ENCODE data around the gene TSPEAR. TPM values are rescaled to one million over a fixed set of nuclear protein-coding genes. Genes with fewer than 3 reads are reported as not detected.
"Not testable (repeated sequence)": the region's sequence is repeated elsewhere in the genome, so short reads cannot be mapped to it uniquely, and the experiment has no call there.

Gene TSPEAR
- total RNA-seq, 1 experiment from 2014 or later: not detected

GRCh38 chr21:44692798-44693512, 18.4 kb downstream of the TSPEAR start:
- no peak for TF ChIP-seq CTCF (IDR thresholded peaks at IDR 0.05; ENCODE audit: unreplicated experiment)
- H3K36me3 Mint-ChIP-seq (ENCODE audit: insufficient read depth, unreplicated experiment): no peaks in the 10 kb centered on the region
- peaks cover 9% of the 10 kb centered on the region for H3K4me1 Mint-ChIP-seq (ENCODE audit: low read depth, unreplicated experiment)
- peaks cover 85% of the 10 kb centered on the region for H3K27me3 Mint-ChIP-seq (ENCODE audit: unreplicated experiment)
- BruUV-seq (replicated peaks): no TSS peak
- H3K9me3 Mint-ChIP-seq (ENCODE audit: low read depth, unreplicated experiment): peaks cover 2% of the 10 kb centered on the region
- no peak overlapping the region for H3K27ac Mint-ChIP-seq (ENCODE audit: unreplicated experiment)
- intact Hi-C loops (cut with micrococcal nuclease; ENCODE audit: unreplicated experiment): no loop called here
- CTCF ChIA-PET: no interaction called here
- H3K4me3 Mint-ChIP-seq (ENCODE audit: low read depth, unreplicated experiment): no peak overlapping the region
- no peak for DNase-seq

DNA sequence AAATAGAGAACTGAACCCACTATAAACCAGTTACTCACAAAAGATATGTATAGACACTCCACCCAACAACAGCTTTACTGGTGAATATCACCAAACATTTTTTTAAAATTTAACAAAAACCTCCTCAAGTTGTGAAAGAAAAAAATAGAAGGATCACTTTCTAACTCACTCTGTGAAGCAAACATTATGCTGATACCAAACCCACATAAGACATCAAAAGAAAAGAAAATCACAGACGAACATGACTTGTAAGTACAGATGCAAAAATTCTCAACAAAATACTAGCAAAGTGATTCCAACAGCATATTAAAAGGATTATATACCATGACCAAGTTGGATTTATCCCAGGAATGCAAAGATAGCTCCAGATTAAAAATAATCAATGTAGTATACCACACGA, 19.7 kb downstream of the TSPEAR start:
- peaks cover 2% of the 10 kb centered on the region for H3K9me3 Mint-ChIP-seq (ENCODE audit: low read depth, unreplicated experiment)
- no TSS peak for BruUV-seq (replicated peaks)
- intact Hi-C loops (cut with micrococcal nuclease; ENCODE audit: unreplicated experiment): no loop called here
- TF ChIP-seq CTCF (IDR thresholded peaks at IDR 0.05; ENCODE audit: unreplicated experiment): no peak
- no peak overlapping the region for H3K4me3 Mint-ChIP-seq (ENCODE audit: low read depth, unreplicated experiment)
- DNase-seq: no peak
- H3K4me1 Mint-ChIP-seq (ENCODE audit: low read depth, unreplicated experiment): no peaks in the 10 kb centered on the region
- peaks cover 85% of the 10 kb centered on the region for H3K27me3 Mint-ChIP-seq (ENCODE audit: unreplicated experiment)
- CTCF ChIA-PET: no interaction called here
- H3K36me3 Mint-ChIP-seq (ENCODE audit: insufficient read depth, unreplicated experiment): no peaks in the 10 kb centered on the region
- H3K27ac Mint-ChIP-seq (ENCODE audit: unreplicated experiment): no peak overlapping the region

- H3K4me1 Mint-ChIP-seq (ENCODE audit: low read depth, unreplicated experiment); H3K4me3 Mint-ChIP-seq (ENCODE audit: low read depth, unreplicated experiment); H3K27ac Mint-ChIP-seq (ENCODE audit: unreplicated experiment); intact Hi-C loops (cut with micrococcal nuclease; ENCODE audit: unreplicated experiment); CTCF ChIA-PET; DNase-seq; H3K9me3 Mint-ChIP-seq (ENCODE audit: low read depth, unreplicated experiment); BruUV-seq (replicated peaks); H3K36me3 Mint-ChIP-seq (ENCODE audit: insufficient read depth, unreplicated experiment): not testable (repeated sequence)
- peaks cover 85% of the 10 kb centered on the region for H3K27me3 Mint-ChIP-seq (ENCODE audit: unreplicated experiment)
Observed at GRCh38 chr21:44689740-44690139, 21.6 kb downstream of the TSPEAR start.

DNA sequence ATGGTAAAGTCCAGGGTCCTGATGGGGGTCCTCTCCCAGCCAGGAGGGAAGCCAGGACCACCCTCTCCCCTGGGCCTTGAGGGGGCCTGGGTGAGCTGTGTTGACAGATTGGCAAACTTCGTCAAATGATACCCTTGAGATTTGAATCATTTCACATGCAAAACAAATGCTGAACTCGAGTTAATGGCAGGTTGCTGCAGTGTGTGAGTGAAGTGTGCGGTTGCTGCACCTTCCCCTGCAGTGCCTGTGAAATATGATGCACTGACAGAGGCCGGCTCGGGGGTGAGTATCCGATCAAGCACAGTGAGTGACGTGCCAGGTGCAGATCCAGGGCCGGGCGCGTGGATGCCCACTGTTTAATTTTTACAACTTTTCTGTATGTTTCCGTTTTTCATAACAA, 23.7 kb downstream of the TSPEAR start:
- CTCF ChIA-PET: no interaction called here
- H3K4me1 Mint-ChIP-seq (ENCODE audit: low read depth, unreplicated experiment): no peaks in the 10 kb centered on the region
- BruUV-seq (replicated peaks): no TSS peak
- no peak for DNase-seq
- H3K9me3 Mint-ChIP-seq (ENCODE audit: low read depth, unreplicated experiment): no peaks in the 10 kb centered on the region
- no peak overlapping the region for H3K27ac Mint-ChIP-seq (ENCODE audit: unreplicated experiment)
- no peak overlapping the region for H3K4me3 Mint-ChIP-seq (ENCODE audit: low read depth, unreplicated experiment)
- intact Hi-C loops (cut with micrococcal nuclease; ENCODE audit: unreplicated experiment): no loop called here
- no peak for TF ChIP-seq CTCF (IDR thresholded peaks at IDR 0.05; ENCODE audit: unreplicated experiment)
- no peaks in the 10 kb centered on the region for H3K36me3 Mint-ChIP-seq (ENCODE audit: insufficient read depth, unreplicated experiment)
- H3K27me3 Mint-ChIP-seq (ENCODE audit: unreplicated experiment): peaks cover 93% of the 10 kb centered on the region

DNA sequence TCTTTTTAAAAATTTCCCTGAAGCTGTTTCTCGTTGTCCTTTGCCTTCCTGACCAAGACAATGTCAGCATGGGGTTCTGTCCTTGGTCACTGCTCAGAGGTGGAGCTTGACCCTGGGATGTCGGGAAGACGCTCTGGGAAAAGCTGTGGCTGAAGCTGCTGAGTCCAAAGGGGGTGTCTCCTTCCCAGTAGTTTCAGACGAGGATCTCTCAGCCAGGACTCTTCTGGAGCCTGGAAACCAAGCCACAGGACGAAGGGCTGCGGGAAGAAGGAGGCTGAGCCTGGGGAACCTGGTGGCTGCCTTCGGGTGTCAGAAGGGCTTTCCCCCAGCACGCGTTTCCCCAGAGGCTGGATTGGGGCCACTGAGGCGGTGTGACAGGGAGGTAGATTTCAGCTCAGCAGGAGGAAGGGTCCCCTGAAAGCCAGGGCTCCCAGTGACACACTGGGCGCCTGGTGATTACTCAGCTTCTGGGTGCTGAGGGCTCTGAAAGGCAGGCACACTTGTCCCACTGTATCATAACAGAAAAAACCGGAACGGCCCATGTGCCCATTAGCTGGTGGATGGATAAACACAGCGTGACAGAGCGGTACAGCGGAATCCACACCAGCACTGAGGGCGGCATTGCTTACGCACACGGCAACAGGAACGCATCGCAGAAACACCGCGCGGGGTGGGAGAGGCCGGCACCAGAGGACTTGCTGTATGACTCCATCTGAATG, 24.4 kb downstream of the TSPEAR start:
- Mint-ChIP-seq H3K27ac (ENCODE audit: unreplicated experiment) (no peak overlapping the region), H3K27me3 (ENCODE audit: unreplicated experiment) (peaks cover 97% of the 10 kb centered on the region)
- BruUV-seq (replicated peaks): no TSS peak

More for the DNA sequence above, 24.4 kb downstream of the TSPEAR start:
- intact Hi-C loops (cut with micrococcal nuclease; ENCODE audit: unreplicated experiment): no loop called here
- TF ChIP-seq CTCF (IDR thresholded peaks at IDR 0.05; ENCODE audit: unreplicated experiment): no peak
- CTCF ChIA-PET: no interaction called here
- no peak for DNase-seq
- H3K4me3 Mint-ChIP-seq (ENCODE audit: low read depth, unreplicated experiment): no peak overlapping the region
- H3K4me1 Mint-ChIP-seq (ENCODE audit: low read depth, unreplicated experiment): no peaks in the 10 kb centered on the region
- H3K9me3 Mint-ChIP-seq (ENCODE audit: low read depth, unreplicated experiment): no peaks in the 10 kb centered on the region
- no peaks in the 10 kb centered on the region for H3K36me3 Mint-ChIP-seq (ENCODE audit: insufficient read depth, unreplicated experiment)

All from Calu3 (cell line).